Measurements from ENCODE around the gene PTGER4. TPM values are rescaled to one million over a fixed set of nuclear protein-coding genes. Genes with fewer than 3 reads are reported as not detected.

The PTGER4 gene
- total RNA-seq, result 7.7 and 11.1 TPM in 2 replicates

GRCh38 chr5:40679913-40680681 is at the start of gene PTGER4:
Gene PTGER4, plus strand, starts transcription at chr5:40679915. Its CDS starts 1,079 bp downstream, at chr5:40680994.

Other genes with a start within 250 kb of the PTGER4 start
- 6.1 and 7.4 TPM in 2 replicates for gene TTC33, start 76.0 kb downstream of the PTGER4 start, total RNA-seq
- 52.7 and 64.0 TPM in 2 replicates for gene PRKAA1, start 118.5 kb downstream of the PTGER4 start, total RNA-seq
- gene RPL37, start 155.3 kb downstream of the PTGER4 start, total RNA-seq, result 566 and 569 TPM in 2 replicates
- 8.6 and 11.4 TPM in 2 replicates for gene CARD6, start 161.5 kb downstream of the PTGER4 start, total RNA-seq
- 996 and 3,547 TPM in 2 replicates for gene C7, start 229.6 kb downstream of the PTGER4 start, total RNA-seq

Data from pericardium fibroblast (primary cell).